Measurements from ENCODE around the gene ABHD16B.
"Not testable (repeated sequence)": the region's sequence is repeated elsewhere in the genome, so short reads cannot be mapped to it uniquely, and the experiment has no call there.

Gene ABHD16B

GRCh38 chr20:63854069-63854765 lies 7.1 kb upstream of the ABHD16B start:
- in situ Hi-C loops (cut with MboI; ENCODE audit: low sequenced_read_pairs) = no loop called here

DNA sequence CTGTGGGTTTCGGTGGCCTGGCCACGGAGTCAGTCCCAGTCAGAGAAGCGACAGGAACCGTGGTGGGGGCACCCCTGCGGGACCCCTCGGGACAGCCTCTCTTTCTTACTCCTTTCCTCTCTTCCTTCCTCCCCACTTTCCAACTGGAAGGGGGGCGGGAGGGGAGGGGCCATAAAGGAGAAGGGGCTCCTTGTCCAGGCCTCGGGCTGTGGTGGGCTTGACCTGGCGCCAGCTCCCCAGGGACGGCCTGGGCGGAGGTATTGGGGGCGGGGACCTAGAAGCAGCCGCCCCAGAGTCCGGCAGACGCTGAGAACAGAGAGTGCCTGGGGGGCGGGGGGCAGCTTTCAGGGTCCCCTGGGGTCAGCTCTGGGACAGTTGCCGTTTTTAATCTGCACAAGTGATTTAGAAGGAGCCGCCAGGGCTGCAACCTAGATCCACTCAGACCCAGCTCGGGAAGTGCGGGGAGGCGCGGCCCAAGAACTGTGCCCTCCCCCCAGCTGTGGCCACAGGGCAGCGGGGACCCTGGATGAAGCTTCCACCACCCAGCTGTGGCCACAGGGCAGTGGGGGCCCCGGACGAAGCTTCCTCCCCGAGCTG lies 6.4 kb upstream of the ABHD16B start:
- in situ Hi-C loops (cut with MboI; ENCODE audit: low sequenced_read_pairs) = no loop called here

DNA sequence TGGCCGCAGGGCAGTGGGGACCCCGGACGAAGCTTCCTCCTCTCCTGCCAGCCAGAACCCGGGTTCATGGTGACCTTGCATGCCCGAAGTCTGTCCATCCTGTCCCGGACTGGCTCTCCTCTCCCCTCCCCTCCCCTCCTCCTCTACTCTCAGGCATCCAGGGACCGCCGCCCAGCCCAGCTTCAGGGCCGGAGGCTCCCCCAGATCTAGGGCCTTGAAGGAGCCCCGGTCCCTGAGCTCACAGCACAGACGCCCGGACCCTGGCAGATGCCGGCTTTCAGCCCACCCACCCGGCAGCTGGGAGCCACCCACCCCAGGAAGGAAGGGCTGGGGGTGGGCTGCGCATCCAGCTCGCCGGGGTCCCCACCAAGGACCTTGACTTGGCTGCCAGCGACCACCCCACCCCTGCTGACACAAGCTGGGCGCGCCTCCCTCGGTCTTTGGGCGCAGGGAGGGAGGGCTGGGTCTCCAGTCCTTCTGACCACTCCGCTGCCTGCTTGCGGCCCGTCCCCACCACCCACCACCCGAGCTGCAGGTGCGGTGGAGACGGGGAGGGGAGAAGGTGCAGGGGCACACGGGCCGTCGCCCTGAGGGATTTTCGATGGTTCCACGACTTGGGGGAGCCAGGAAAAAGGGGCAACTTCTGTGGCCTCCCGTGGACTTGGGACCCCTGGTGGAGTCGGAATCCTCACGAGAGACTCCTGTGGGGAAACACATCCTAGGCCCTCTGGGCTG lies 5.8 kb upstream of the ABHD16B start:
- in situ Hi-C loops (cut with MboI; ENCODE audit: low sequenced_read_pairs) = no loop called here

DNA sequence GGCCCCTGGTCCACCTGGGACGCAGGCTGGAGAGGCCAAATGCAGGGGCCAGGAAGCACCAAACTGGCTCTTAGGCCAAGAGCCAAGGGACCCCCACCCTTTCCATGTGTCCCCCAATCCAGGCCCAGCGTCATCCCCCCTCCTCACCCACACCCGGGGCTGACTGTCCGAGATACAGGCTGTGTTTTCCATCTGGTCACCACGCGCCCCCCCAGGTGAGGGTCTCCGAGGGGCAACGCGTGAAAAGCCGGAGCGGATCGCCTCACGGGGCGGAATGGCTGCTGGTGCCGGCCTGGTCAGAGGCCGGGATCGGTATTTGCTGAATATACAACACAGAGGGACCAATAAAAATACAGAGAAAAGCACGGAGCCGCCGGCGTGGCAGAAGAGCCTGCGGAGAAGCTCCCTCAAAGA lies 5.2 kb upstream of the ABHD16B start:
- in situ Hi-C loops (cut with MboI; ENCODE audit: low sequenced_read_pairs) = no loop called here

GRCh38 chr20:63857764-63858392 lies 3.4 kb upstream of the ABHD16B start:
- in situ Hi-C loops (cut with MboI; ENCODE audit: low sequenced_read_pairs) = no loop called here

DNA sequence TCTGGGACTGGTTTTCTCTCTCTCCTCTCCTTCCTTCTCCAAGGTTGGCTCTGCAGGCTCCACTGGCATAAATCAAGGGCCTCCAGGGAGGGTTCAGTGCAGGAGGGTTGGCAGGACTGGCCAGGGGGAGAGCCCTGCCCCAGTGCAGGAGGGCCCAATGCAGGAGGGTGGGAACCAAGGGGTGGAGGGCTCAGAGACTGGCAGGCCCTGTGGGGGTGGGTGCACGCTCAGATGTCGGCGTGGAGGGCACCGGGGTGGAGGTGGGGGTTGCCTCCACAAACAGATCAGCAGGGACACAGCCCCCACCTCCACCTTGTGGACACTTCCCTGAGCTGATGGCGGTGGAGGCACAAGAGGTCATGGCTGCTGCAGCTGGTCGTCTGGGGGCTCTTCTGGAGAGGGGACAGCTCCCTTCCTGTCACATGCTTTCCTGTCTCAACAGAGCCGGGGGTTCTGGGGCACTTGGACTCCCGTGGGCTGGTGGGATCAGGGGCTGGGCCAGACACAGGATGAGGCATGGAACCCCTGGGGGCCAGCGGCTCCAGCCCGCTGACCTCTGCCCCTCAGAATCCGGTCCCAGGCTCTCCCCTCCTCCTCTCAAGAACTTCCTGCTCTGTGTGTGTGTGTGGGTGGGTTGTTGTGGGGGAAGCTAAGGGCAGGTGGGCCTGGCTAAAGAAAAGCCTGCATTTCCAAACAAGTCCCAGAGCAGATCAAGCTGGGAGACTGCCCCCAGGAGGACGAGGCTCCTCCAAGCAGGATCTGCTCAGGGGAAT lies 2.7 kb upstream of the ABHD16B start:
- in situ Hi-C loops (cut with MboI; ENCODE audit: low sequenced_read_pairs) = no loop called here

DNA sequence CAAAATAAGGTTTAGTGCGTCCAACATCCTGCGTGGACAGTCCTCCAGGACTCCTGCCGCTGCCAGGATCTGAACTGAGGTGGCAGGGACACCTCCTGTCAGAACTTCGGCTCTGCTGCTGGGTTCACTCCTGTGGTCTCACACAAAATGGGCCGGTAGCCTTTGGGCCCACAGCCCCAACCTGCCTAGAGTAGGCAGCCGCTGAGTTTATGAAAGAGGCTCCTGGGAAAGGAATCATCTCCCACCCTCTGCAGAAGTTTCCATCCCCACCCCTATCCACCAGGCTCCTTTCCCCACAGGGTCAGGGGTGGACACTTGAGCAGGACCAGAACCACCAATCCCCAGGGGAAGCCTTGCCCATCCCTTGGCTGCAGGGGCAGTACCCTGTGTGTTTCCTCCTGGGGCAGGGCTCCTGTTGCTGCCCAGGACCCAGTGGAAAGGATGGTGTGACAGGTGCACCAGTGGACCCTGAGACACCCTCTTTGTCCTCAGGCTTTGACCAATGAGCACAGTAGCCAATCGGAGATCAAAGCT lies 2.1 kb upstream of the ABHD16B start:
- in situ Hi-C loops (cut with MboI; ENCODE audit: low sequenced_read_pairs) = no loop called here

- in situ Hi-C loops (cut with MboI; ENCODE audit: low sequenced_read_pairs) = no loop called here
Observed at GRCh38 chr20:63860325-63861051, 810 bp upstream of the ABHD16B start.

GRCh38 chr20:63861981-63862901 lies 943 bp downstream of the ABHD16B start:
- in situ Hi-C loops (cut with MboI; ENCODE audit: low sequenced_read_pairs) = no loop called here

DNA sequence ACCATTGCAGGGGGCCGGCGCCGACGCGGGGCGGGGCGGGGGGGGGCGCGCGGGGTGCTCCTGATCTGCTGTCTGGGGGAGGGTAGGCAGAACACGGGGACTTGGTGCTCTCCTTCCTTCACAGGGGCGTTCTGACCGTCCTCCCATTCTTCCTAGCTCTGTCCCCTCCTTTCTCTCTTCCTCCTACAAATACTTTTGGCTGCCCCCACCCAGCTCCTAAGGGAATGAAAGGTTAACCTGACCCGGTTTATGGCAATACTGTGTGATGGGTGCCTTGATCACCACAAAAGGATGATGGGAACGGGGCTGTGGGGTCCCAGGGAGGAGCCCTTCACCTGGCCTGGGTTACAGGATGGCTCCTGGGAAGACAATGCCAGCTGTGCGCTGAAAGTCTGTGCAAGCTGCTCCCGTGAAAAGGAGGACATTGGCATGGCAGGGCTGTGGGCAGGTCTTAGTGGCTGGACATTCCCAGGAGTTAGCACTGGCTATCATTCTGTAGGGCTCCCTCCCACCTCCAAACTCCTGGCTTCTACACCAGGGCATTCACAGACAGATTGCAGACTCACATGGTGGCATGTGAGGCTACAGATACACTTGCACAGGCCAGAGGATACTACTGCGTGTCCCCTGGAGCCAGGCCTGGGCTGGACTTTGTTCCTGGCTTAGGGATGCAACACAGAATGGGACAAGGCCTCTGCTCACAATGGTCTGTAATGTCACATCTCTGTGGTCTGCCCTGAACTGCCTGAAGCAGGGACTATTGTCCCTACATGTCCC lies 1.9 kb downstream of the ABHD16B start:
- in situ Hi-C loops (cut with MboI; ENCODE audit: low sequenced_read_pairs) = no loop called here

GRCh38 chr20:63863798-63864544 lies 2.7 kb downstream of the ABHD16B start:
- in situ Hi-C loops (cut with MboI; ENCODE audit: low sequenced_read_pairs) = no loop called here

DNA sequence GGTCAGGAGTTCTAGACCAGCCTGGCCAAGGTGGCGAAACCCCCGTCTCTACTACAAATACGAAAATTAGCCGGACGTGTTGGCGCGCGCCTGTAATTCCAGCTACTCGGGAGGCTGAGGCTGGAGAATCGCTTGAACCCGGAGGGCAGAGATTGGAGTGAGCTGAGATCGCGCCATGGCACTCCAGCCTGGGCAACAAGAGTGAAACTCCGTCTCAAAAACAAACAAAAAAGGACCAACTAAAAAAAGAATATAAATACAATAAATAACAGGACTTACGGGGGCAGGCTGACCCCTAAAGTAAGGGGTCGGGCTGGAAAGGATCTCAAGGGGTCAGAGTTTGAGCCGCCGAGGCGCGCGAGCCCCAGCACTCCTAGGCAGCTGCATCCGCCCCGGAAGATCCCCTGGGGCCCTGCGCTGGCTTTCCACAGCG lies 3.3 kb downstream of the ABHD16B start:
- in situ Hi-C loops (cut with MboI; ENCODE audit: low sequenced_read_pairs) = no loop called here

DNA sequence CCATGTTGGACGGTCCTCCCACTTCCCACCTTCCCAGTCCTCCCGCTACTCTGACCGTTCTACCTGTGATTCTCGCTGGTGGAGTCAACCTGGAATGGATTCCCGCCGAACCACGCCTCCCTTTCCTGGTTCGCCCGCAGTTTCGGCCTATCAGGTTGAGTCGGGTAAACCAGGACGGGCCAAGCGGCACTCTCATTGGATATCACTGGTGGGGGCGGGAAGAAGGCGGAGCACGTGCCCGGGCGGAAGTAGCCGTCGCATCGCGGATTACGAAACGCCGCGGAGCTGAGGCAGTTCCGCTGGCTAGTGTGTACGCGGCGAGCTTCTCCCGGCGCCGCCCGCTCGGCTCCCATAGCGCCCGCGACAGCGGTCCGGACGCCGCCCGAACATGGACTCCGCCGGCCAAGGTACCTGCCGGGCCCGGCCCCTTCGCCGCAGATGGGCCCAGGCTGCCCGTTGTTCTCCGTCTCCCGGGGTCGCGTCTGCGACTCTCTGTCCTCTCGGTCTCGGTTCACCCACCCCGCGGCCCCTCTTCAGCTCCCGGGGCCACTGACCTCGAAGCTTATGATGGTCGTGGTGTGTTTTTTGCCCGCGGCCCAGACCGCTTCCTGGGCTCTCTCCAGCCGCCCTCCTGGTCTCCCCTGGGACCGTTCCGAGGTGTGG lies 3.8 kb downstream of the ABHD16B start, which contains the start of gene TPD52L2:
Gene TPD52L2, plus strand, starts transcription at position 293 of the 663 bp plus-strand sequence. Its CDS starts 96 bp downstream, at position 389.
- in situ Hi-C loops (cut with MboI; ENCODE audit: low sequenced_read_pairs) = no loop called here

DNA sequence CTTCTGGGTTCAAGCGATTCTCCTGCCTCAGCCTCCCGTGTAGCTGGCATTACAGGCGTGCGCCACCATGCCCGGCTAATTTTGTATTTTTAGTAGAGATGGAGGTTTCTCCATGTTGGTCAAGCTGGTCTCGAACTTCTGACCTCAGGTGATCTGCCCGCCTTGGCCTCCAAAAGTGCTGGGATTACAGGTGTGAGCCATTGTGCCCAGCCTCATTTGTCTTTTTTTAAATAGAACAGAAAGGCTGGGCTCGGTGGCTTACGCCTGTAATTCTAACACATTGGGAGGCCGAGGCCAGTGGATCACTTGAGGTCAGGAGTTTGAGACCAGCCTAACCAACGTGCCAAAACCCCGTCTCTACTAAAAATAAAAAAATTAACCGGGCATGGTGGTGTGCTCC lies 5.7 kb downstream of the ABHD16B start:
- in situ Hi-C loops (cut with MboI; ENCODE audit: low sequenced_read_pairs) = not testable (repeated sequence)

DNA sequence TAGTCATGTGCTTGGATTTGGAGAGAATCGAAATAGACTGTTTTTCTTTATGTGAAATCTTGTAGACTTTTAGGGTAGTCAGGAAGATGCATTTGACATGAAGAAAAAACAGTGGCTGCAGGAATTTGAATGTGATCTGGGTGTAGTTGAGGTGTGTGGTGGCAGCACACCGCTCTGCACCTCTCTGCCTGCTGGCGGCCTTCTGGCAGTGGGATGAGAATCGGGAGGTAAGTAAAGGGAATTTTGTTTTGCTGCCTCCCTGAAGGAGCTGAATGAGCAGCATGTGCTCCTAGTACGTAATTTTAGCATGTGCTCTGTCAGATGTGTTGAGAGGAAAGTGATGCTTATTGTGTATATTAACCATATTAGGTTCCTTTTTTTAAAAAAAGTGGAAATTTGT lies 7.0 kb downstream of the ABHD16B start:
- in situ Hi-C loops (cut with MboI; ENCODE audit: low sequenced_read_pairs) = no loop called here

DNA sequence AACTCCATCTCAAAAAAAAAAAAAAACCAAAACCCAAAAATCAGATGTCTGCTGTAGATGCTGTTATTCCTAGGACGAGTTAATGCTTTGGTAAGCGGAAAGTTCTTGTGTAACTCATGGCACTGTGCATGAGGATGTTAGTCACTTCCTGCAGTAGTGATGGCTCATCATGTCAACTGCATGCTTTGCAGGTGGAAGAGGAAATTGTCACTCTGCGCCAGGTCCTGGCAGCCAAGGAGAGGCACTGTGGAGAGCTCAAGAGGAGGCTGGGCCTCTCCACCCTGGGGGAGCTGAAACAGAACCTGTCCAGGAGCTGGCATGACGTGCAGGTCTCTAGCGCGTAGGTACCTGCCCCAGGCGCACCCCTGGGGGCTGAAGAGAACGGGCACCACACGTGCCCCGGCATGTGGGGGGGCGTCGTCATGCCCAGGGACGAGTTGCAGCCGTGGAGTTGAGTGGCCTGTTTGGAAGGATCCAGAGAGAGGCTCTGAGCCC lies 12.2 kb downstream of the ABHD16B start:
- in situ Hi-C loops (cut with MboI; ENCODE audit: low sequenced_read_pairs) = no loop called here

DNA sequence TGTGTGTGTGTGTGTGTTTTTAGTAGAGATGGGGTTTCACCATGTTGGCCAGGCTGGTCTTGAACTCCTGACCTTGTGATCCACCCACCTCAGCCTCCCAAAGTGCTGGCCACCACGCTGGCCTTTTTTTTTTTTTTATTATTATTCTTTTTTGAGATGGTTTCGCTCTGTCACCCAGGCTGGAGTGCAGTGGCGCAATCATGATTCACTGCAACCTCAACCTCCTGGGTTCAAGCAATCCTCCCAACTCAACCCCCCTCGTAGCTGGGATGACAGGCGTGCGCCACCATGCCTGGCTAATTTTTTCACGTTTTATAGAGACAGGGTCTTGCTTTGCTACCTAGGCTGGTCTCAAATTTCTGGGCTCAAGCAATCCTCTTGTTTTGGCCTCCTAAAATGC lies 12.9 kb downstream of the ABHD16B start:
- in situ Hi-C loops (cut with MboI; ENCODE audit: low sequenced_read_pairs) = not testable (repeated sequence)
